HG02943 (cell line): ENCODE results near the gene THAP3.
A peak's percentile ranks its signal among the peaks of the same experiment; 100 is the strongest.

Source experiments
- ATAC-seq: cut with Tn5 transposase; IDR thresholded peaks from one replicate; pipeline ENCODE4 v1.9.1; 2021; ENCODE audit warnings: mild to moderate bottlenecking, low read depth, moderate library complexity; ENCODE audit not compliant: unreplicated experiment

Gene THAP3

DNA sequence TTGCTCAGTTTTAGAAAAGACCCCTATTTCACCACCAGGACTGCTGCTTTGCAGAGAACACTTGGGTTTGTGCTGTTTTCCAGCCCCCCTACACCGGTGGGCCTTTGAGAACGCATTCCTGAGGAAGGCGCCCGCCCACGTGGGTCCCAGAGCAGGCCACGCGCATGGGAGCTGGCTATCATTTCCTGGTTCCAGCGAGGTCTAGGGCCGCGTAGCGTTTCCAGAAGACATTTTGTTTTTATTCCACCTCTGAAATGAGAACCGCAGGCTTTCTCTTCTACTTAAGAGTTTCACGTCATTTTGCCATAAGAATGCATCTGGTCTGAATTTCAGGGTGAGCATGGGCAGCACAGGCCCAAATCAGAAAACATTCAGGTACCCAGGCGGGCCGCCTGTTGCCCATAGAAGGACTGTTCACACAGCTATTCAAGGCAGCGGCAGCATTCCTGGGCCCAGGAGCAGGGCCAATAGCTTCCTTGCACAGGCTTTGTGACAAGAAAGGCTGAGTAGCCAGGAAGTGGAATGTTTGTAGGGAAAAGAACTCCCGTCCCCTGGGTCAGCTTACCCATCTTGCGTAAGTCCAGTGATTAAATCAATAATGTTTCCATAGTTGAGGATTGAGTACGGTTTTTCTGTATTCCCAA lies 20.6 kb upstream of the THAP3 start:
- no peak for ATAC-seq

DNA sequence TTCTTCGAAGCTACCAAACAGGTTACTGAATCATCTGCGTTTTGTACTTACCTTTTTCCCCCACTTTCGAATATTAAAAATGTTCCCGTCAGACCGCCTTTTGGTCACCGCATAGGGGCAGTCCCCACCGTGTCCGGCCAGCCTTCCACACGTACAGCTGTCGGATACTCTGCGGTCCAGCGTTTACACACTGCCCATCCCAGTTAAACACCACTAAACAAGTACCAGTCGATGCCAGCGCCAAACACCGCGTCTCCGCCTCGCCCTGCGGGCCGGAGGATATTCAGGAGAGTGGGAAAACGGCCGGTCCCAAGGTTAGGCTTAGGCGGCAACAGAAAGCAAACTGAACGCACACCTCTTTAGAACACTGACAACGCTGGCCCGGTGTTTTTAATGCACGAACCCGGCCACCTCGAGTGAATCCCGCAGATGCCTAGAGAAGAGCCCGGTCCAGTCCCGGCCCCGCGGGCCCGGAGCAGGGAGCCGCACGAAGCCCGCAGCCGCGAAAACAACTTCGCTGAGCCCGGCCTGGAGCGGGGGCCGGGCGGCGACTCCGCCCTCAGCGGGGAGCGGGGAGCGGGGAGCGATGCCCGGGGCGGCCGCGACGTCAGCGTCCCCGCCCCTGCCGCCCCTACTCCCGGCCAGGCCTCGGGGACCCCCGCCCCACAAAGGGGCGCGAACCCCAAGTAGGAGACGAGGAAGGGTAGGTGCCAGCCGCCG lies 11.9 kb upstream of the THAP3 start:
- ATAC-seq, result no peak

DNA sequence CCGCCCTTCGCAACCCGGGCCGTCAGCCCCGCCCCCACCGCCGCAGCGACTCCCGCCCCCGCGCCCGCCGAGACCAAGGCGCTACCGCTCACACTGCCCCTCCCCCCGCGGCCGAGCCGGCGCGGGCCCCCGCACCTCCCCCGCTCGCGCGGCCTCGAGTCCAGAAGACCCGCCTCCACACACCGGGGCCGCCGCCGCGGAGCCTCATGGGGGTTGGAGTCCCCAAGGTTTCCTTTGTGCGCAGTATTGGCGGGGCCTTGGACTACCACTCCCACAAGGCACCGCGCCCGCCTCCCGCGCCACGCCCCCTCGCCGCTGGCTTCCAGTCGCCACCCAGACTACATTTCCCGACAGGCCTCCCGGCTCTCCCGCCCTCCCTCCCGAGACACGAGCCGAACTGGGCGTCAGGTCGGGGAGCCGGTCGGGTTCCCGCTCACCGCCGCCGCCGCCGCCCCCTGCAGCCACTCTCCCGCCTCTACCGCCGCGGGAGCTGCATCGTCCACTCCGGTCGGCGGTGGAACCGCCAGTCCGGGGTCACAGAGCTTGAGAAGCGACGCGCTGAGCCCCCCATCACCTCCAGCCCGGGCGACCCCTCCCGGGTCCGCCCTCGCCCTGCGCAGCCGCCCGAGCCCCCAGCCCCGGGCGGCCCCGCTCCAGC lies 11.2 kb upstream of the THAP3 start, which contains the start of gene PHF13:
TSS of gene PHF13 (plus strand) at position 371 of the 658 bp plus-strand sequence. CDS start 336 bp downstream, outside the sequence.
- ATAC-seq, result peak; percentile 85

DNA sequence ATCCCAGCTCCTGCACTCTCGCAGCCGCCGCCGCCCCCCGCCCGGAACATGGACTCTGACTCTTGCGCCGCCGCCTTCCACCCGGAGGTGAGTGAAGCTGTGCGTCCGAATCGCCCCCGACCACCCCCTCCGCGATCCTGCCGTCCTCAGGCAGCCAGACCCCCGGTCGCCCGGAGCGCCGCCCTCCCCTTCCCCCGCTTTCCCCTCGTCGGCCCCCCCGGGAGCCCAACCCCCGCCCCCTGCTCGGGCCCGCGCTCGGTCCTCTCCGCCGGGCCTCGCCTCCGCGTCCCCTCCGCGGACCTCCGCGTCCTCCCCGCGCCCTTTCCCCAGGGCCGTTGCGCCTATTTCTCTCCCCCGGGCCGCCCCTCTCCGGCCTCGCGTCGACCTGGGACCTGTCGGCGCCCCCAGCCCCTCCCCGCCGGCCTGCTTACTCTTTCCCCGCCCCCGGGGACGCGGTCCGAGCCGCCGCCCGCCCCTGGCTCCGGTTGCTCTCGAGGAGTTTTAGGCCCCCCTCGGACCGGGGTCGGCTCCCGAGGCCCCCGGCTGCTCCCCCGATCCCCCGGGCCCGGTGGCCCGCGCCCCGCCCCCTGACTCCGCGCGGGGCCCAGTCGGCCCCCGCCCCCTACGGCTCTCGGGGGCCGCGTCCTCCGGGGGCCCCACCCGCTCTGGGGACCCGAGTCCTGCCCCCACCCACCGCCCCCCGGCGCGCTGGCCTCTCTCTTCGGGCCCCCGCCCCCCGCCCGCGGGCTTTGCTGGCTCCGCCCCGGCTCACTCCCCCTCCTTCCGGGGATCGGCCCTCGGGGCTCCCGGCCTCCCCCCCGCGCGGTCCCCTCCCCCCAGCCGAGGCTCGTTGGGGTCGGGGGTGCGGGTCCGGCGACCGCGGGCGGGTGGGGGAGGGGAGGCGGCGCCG lies 10.4 kb upstream of the THAP3 start:
- no peak for ATAC-seq

DNA sequence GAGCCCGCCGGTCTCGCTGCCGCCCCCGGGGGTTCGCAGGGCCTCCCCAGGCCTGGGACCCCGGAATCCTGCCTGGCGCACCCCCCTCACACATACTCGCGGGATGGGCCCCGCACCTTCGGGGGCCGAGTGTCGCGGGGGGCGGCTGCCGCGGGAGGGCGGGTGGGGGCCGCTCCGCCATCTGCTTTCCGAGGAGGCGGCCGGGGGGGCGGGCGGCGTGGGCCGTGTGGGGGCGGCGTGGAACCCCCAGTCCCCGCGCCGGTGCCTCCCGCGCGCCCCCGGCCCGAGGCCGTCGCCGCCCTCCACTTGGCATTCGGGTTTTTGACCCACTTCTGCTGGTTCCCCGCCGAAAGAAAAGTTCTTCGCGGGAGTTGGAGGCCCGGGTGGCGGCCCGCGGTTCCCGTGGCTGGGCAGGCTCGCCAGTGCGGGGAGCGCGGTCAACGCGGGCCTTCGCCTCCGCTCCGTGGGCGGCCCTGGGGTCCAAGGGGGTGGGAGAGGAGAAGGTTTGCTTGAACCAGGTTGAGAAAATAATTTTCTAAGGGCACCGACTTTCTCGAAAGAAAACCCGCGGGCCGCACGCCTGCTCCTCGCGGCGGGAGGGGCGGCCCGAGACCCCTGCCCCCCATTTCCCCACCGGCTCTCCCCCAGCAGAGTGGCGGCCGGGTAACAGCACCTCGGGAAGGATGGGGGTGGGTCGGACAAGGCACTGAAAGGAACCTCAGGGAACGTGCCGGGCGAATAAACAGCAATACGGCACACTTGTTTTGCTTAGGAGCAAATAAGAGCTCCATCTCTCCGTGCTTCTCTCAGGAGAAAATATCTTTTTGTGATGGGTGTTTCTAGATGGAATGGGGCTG lies 9.5 kb upstream of the THAP3 start:
- ATAC-seq, result no peak

DNA sequence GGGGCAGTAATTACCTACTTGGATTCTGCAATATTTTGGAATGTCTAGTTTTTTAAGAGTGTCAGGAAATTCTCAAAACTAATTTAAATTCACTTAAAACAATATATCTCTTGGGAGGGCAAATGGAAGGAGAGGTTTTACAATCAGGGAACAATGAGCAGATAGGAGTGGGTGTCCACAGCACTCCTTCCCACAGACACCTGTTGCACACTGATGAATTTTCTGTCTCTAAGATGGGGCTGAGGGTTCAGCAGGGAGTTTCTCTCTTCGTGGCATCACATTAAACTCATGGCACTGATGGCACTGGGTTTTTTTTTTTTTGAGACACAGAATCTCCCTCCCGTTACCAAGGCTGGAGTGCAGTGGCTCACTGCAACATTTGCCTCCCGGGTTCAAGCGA lies 5.6 kb upstream of the THAP3 start:
- no peak for ATAC-seq

DNA sequence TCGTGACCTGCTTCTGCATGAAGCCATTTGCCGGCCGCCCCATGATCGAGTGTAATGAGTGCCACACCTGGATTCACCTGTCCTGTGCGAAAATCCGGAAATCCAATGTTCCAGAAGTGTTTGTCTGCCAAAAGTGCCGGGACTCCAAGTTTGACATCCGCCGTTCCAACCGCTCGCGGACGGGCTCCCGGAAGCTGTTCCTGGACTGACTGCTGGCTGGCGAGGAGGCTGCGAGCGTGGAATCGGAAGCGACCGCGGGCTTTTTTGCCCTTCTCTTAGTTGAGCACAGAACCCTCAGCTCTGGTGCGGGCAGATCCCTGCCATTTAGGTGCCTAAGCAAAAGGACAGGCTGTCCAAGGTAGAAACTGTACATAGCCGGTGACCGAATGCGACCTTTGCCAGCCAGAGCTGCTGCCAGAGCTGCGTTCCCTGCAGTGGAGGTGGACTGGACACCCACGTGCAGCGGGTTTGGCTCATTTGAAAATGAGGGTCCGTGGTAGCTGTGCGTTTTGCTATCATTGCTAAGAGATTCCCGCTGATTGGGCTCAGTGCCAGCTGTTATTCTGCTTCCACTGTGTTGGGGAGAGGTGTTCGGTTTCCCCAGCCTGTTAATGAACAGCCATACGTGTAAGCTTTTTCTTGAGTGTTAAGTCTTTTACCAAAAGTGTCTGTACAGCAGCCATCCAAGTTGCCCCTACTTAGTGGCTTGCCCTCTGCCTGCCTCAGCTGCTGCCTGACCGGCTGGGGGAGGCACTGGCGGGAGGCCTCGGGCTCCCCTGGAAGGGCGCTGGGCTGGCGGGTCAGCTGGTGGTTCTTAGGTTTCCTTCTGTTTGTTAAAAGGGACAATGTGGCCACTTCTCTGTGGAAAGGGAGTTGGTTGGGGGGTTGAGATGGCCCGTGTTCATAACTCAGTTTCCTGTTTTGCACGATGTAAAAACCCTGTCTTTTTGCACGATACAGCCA lies 3.0 kb upstream of the THAP3 start:
- ATAC-seq, result no peak

DNA sequence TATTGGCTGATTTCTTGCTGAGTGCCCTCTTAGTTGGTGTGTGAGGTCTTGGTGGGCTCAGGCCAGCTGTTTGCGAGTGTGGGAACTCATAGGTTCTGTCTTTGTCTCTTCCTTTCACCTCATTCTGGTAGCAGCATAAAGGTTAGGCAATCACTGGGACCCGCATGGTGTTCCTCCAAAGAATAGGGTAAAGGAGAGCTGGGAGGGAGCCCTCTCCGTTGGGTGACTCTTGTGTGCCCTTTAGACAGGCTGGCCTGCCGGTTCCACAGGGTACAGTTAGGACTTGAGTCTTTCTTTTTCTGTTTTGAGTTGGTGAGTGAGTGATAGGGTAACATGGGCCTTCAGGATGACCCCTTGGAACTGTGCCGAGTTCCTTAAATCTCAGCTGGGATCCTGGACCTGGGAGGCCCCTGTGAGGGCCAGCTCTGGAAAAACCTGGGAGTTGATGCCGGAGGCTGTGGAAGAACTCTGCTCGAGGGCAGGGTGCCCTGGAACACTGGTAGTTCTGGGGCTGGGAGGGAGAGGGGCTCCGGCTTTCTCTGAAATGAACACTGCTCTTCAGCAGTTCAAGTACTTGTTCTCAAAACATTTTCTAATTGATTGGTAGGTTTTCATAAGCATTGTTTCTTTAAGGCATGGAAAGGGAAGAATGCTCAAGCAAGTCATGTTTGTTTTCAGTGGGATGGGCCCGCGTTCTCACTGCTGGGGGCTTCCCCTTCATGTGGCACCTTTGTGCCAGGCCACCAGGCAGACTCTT lies 2.1 kb upstream of the THAP3 start:
- ATAC-seq, result no peak

DNA sequence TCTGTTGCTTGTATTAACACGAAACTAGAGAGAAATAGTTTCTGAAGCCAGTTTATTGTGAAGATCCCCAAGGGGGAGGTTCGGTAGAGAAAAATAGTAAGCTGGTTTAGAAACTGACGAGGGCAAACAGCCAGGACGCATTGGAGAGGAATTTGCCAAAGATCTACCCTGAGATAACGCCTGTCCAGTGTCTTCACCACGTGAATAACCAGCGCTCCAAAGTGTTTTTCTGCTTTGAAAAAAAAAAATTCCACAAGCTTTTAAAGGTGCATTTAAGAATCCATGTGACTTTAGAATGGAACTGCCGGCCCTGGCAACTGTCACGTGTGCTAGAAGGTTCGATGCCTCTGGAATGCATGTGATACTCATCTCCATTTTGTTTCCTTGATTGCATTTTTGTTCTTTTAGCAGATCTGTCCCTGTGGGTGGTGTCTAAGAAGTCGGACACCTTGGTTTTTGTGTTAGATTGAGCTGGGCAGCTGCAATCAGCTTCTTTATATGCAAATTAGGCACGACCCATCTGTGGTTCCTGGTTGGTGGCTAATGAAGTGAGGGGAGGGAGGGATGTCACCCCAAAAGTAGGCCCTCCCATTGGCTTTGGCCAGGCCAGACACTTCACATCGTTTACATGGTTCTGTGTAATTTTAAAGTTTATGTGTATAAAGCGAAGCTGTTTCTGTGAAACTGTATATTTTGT lies 1.3 kb upstream of the THAP3 start:
- ATAC-seq, result no peak

DNA sequence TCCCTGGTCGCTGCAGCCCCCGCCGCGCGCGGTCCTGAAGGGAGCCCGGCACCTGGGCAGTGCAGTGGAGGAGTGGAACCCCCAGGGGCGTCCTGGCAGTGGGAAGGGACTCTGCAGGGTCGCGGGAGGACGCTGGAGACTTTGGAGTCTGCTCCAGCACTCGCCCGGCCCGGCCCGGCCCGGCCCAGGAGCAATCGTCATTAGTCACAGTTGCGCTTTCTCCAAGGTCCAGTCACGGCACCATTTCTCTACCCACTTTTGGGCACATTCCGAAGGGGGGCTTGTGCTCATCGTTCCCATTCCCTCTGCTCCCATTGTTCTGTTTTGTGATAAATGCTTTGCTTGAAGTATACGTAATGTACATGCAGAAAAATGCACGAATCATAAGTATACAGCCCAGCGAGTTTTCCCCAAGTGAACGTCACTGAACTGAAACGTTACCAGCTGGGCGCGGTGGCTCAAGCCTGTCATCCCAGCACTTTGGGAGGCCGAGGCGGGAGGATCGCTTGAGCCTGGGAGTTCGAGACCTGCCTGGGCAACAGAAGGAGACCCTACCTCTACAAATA lies 999 bp downstream of the THAP3 start:
- ATAC-seq, result no peak

DNA sequence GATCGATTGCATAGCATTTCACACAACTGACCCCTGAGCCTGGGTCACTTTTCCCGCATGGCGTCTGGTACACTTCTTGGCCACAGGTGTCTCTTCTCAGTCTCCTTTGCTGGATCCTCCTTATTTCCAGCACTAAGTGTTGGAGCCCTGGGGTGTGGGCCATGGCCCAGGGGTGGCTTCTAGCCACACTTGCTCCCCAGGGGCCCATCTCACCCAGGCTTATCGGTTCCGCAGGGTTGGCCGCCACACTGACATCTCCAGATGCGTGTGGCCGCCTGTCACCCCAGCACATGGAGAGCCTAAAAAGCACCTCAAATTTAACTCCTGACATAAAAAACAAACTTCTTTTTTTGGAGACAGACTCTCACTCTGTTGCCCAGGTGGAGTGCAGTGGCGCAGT lies 2.4 kb downstream of the THAP3 start:
- ATAC-seq, result no peak

DNA sequence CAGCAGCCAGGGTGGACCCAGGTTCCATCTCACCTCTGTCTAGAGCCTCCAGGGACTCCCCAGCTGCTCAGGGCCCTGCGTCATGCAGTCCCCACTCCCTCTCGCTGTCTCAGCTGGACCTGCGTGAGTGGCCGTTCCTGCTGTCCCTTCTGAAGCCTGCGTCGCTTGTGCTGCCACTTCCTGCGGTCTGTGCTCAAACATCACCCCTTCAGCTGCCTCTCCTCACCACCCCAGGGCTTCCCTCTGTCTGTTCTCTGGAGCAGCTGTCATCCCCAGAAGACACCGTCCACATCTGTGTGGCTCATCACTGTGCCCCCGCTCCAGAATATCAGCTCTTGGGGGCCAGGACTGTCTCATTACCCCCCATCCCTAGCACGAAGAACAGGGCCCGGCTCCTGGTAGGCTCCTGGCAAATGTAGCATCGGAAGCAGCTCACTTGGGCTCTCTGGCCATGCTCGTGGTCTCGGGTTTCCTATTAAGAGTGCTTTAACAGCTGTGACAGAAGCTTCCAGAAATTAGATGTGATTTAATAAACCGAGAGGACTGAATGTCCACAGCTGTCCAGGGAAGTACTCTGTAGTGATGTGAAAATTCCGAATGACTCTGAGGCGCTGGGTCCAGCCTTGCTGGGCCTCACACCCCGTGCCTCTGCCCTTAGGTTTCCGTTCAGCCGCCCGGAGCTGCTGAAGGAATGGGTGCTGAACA lies 3.3 kb downstream of the THAP3 start:
- ATAC-seq, result no peak

DNA sequence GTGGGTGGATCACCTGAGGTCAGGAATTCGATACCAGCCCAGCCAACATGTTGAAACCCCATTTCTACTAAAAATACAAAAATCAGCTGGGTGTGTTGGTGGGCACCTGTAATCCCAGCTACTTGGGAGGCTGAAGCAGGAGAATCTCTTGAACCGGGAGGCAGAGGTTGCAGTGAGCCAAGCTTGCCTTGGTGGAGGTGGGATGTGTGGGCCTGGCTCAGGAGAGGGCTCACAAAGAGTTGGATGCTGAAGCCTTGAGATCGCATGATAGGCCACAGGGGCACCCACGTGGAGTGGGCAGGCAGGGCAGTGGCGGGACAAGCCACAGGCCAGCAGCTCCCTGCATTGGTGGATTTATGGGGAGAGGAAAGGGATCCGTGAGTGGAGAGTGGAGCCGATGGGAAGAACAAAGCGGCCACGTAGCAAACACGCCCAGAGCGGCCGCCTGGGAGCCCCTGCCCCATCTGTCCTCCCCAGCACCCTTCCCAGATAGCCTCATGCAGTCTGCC lies 4.4 kb downstream of the THAP3 start:
- ATAC-seq, result no peak

DNA sequence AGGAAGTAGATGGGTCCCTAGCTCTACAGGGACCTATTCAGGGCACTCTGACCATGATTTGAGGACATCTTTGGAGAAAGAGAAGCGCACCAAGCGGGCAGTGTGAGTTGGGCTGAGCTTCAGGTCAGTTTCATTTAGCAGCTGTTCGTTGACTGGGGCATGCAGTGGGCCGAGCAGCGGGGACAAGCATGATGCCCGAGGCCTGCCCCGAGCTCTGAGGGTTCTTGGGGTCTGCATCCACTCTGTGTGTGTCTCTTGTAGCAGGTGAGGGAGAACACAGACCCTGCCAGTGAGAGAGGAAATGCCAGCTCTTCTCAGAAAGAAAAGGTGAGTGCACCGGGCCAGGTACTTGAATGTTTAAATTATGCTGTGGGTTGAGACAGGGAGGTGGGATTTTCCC lies 5.4 kb downstream of the THAP3 start:
- ATAC-seq, result no peak

DNA sequence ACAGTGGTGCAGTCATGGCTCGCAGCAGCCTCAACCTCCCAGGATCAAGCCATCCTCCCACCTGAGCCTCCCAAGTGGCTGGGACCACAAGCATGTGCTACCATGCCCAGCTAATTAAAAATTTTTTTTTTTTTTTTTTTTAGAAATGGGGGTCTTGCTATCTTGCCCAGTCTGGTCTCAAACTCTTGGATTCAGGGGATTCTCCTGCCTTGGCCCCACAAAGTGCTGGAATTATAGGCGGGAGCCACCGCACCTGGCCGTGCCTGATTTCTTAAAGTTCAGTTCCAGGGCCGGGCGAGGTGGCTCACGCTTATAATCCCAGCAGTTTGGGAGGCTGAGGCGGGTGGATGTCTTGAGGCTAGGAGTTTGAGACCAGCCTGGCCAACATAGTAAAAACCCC lies 6.4 kb downstream of the THAP3 start:
- no peak for ATAC-seq
